Measurements from ENCODE around the gene SLC7A6OS.
A peak's percentile ranks its signal among the peaks of the same experiment; 100 is the strongest.

Gene SLC7A6OS

DNA sequence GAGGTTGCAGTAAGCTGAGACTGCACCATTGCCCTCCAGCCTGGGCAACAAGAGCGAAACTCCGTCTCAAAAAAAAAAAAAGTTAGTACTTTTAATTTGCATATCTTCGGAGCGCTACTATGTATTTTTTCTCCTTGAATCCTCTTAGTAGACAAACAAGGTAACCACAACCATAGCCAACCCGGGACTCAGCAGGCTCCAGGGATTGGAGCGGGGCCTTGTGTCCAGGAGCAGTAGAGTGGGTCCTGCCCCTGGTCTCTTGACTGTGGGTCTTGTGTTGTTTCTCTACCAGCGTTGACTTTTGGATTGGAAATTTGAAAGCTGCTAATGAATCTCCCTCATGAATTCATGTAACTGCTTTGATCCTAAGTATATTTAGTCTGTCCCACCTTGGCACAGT is 32.4 kb upstream of the SLC7A6OS start:
- DNase-seq: no peak

DNA sequence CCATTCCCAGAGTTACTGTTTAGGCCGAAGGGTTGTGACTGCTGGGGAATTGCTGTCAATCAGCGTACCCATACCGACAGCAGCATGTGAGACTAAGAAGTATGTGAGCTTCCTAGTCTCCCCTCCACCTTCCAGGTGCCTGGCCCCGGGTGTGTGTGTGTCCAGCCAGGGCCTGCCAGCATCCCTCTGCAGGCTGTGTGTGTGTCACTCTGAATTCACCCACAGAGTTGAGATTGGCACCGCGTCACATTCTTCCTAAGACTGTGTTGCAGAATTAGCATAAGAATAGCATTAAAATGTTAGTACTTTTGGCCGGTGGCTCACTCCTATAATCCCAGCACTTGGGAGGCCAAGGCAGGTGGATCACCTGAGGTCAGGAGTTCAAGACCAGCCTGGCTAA is 31.9 kb upstream of the SLC7A6OS start:
- no peak for DNase-seq

DNA sequence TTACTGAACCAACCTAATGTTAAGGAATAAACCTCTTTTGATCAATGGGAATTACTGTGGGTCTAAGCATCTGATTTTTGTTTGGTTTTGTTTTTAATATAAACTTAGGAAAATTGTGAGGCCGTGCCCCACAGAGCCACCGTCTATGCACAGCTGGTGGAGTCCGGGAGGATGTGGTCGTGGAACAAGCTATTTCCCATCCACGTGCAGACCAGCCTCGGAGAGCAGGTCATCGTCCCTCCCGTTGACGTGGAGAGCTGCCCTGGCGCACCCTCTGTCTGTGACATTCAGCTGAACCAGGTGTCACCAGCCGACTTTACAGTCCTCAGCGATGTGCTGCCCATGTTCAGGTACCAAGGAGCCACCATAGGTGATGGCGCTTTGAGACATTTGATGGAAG is 28.5 kb upstream of the SLC7A6OS start:
- no peak for DNase-seq

DNA sequence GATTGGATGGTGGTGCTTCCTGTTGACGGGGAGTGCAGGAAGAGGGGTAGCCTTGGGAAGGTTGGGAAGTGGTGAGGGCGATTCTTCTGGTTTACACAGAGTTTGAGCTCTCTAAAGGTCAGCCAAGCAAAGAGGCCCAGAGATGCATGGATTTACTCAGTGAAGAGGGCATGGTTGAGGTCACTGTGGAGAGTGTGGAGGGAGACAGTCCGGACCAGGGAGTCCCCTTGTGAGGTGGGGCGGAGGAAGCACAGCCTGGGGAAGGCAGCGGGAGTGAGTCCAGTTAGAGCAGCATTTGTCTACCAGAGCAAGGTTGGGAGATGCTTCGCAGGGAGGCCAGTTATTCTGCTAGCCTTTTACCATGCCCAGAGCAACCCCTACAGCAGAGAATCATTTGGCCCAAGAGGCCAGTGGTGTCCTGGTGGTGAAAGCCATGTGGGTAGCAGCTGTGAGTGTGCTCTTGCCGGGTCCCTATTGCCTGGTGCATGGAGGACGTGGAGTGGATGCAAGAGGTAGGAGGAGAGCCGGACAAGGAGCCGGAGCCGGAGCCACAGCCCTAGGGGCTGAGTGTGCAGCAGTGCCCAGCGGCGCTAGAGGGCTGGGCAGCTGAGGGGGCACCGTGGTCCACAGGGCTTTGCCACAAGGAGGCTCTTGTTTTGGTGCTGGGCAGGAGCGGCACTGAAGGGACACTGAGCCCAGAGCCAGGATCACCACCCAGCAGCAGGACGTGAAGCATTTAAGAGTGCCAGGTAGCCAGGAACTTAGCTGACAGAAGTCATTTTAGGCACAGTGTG is 27.8 kb upstream of the SLC7A6OS start:
- no peak for DNase-seq

DNA sequence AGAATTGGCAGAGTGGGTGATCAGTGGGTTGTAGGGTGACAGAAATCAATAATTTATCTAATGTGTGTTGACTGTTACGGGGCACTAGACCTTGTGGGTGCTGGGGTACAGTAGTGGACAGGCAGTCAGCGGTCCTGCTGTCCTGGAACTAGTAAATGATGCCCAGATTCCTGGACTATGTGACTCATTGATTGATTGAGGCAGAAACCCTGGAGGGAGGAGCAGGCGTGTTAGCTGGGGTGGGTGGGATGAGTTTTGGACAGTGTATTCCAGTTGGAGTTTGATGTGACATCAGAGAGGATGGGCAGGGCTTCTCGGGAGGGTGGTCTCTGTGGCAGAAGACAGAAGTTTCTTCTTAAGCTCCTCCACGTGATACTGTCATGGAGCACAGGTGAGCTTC is 24.4 kb upstream of the SLC7A6OS start:
- no peak for DNase-seq

DNA sequence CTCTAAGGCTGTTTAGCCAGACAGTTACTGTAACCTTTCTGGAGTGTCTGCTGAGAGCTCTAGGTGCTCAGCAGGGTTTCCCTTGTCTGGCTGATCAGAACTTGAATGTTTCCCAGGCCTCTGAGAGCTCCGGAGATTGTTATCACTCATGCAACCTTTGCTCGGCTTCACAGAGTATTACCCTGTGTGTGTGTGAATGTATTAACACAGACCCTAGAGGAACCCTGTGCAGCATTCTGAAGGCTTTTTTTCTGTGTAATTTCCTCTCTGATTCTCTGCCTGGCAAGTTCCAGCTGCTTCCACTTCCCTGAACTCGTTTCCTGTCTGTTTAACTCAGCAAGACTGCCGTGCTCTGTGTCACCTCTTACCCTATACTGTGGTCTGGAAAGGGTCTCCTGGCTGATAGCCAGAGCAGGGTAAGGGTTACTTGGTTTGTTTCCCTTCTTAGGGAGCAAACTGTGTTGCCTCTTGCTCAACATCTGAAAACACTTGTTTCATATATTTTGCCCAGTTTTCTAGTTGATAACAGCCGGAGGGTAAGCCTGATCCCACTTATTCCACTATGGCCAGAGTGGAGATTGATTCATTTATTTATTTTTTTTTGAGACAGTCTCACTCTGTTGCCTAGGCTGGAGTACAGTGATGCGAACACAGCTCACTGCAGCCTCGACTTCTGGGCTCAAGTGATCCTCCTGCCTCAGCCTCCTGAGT is 21.8 kb upstream of the SLC7A6OS start:
- DNase-seq: no peak

DNA sequence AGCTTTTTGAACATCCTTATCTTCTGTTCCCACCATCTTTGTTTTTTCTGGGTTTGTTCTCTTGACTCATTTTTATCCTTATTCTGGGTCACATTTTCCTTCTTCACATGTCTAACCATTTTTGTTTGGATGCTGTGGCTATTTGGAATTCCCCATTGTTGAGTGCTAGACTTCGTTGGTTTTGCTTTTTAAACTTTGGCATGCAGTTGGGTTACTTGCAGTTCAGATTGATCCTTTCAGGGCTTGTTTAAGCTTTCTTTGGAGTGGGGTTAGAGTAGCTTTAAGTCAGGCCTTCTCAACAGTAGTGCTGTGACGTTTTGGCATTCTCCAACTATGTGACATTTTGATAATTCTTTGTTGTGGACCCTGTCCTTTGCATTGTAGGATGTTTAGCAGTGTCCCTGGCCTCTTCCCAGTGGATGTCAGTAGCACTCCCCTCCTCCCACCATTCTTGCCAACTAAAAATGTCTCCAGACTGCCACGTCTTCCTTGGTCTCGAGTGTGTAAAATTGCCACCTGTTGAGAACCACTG is 21.2 kb upstream of the SLC7A6OS start:
- no peak for DNase-seq

DNA sequence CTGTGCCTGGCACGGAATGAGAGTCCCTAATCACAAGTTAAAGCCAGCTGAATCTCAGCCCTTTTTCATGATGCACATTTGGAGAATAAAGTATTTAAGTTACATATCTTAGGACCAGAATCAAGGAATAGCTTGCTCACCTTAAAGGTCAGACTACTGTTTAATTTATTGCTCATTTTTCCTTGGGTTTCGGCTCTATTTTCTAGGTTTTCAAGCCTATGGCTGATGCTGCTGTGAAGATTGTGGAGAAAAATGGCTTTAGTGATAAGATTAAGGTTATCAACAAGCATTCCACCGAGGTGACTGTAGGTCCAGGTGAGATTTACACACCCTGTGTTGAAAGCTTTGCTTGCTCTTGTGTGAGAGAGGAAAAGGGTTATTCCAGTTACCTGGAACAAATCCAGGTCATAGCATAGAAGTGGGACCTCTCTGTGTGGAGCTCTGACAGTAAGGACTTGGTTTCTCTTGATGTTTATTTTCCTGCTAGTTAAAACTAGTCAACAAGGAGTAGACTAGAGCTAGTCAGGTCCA is 18.2 kb upstream of the SLC7A6OS start:
- DNase-seq: no peak

DNA sequence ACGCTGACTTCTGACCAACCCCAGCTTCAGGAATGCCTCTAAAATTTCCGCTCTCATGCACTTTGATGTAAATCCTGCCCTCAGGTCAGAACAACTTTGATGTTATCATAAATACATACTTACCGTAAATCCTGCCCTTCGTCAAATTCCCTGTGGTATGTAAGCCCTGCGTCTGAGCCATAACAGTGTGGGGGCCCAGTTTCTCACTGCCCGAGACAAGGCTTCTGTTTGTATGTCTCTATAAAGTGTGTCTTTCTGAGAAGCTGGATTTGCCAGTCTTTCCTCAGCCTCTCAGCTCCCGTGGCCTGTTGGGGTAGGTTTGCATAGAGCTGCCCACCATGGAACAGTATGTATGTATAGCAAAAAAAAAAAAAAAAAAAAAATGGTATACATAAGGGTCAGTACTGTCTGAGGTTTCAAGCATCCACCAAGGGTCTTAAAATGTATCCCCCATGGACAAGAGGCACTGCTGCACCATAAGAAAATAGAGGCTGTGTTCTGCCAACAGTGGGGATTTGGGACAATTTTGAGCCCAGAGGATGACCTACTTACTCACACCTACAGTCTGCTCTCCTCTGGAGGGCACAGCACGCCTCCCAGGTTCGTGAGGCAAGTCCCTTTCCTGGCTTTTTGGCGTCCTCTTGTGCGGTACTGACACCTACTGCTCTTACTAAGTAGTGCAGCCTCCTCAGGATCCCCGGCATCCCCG is 17.6 kb upstream of the SLC7A6OS start:
- DNase-seq: peak; percentile 19

DNA sequence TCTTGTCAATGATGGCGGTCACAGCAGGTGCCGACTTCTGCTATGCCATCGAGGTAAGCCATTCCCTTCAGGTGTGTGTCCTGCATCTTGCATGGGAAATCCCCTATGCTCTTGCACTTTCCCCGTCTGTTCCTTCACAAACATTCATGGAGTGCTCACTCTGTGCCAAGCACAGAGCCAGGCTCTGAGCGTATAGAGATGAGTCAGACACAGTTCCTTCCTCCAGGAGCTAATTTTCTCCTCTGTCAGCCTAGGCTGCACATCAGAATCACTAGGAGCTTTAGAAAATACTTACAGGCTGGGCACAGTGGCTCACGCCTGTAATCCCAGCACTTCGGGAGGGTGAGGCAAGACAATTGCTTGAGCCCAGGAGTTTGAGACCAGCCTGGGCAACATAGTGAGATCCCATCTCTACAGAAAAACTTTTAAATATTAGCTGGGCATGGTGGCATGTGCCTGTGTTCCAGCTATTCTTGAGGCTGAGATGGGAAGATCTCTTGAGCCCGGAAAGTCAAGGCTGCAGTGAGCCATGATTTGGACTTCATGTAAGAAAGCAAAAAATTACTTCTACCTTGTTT is 14.1 kb upstream of the SLC7A6OS start:
- DNase-seq: no peak

DNA sequence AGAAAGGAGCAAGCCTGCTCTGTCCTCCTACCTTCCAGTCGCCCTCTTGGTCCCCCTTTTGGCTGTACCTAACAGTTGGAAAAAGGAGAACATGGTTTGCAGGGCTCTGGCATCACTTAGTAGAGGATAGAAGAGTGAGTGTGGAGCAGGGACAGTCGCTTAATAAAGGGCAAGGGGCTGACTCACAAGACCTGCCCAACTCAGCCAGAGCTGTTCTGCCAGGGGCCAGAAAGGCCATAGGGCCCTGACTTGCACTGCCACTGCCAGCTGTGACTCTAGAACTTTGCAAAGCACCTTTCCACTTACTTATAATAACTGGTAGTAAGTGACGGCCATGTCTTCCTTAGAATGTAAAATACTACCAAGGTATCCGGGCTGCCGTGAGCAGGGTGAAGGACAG is 13.6 kb upstream of the SLC7A6OS start:
- DNase-seq: no peak

DNA sequence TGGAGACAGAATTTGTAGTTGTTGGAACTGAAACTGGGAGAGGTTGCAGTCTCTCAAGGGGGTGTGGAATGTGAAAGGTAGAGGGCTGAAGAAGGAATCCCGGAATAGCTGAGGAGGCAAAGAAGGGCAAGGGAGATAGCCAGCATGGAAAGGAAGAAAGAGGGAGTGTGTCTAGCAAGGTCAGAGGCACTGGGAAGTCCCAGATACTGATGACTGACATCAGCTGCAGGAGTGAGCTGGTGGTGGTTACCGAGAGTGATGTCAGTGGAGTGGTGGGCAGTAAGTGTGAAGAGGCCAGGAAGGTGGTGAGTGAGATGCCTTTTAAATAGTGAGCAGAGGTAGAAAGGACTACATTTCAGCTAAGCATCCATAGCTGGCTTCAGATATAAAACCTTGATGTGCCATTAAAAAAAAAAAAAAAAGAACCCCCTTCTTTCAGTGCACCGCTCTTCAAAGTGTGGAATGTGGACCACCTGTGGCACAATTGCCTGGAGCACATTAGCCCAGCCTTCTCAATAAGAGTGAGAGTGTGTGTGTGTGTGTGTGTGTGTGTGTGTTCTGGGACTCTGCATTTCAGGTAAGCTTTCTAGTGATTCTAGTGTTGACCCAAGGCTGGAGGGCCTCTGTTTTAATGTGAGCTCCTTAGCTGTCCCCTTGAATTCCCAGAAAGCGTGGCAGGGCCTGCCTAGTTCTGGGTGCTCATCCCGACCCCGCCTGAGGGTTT is 8.6 kb upstream of the SLC7A6OS start:
- DNase-seq: no peak

DNA sequence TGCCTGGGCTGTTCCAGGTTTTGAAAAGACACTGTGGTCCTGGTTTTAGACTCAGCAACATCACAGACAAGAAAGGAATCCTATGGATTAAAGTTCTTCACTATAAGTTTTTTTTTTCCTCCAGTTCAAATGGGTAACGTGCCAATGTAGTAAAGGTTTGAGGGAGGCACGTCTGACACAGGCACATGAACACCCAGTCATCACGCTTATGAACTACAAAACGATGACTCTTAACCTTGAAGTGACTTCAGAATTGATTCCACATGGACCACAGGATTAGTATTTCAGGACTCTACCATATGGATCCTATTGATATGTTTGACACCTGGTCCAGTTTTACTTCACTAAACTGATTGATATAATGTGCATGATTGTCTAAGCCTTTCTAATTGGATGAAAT is 2.4 kb upstream of the SLC7A6OS start:
- DNase-seq: no peak

DNA sequence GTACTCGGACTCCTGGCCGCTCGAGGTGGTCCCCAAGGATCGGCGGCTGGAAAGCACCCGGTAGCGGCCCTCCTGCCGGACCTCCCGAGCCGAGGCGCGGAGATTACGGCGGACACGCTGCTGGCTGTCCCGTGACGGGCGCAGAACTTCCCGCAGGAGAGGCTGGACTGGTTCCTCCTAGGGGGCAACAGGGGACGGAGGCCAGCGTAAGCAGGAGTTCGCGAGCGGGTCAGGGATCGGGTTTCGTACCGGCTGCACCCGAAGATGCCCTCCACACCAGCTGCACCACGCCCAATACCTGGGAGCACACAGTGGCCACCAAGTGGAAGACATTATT is 341 bp downstream of the SLC7A6OS start:
- no peak for DNase-seq

DNA sequence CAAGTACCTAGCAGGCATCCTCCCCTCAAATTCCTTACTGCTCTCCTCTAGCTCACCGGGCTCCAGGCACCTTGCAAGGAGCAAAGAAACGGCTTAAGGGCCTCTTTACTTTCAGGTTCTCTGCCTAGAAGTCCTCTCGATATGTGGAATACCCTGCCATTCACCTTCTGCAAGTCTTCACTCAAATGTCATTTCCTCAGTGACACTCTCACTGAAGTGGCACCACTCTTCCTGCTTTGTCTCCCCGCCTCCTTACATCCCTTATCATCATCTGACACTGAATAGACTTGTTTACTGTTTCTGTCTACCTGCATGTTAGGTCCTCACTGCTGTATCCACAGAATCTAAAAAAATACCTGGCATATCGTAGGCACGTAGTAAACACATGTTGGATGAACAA is 947 bp downstream of the SLC7A6OS start:
- no peak for DNase-seq

DNA sequence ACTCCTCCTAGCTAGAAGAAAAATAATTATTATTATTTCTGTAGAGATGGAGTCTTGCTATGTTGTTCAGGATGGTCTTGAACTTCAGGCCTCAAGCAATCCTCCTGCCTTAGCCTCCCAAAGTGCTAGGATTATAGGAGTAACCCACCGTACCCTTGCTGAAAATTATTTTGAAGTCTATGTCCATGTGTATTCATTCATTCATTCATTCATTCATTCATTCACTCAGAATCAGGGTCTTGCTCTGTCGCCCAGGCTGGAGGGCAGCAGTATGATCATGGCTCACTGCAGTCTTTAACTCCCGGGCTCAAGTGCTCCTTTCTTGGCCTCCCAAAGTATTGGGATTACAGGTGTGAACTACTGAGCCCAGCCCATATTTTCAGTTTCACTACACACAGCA is 4.1 kb downstream of the SLC7A6OS start:
- no peak for DNase-seq

DNA sequence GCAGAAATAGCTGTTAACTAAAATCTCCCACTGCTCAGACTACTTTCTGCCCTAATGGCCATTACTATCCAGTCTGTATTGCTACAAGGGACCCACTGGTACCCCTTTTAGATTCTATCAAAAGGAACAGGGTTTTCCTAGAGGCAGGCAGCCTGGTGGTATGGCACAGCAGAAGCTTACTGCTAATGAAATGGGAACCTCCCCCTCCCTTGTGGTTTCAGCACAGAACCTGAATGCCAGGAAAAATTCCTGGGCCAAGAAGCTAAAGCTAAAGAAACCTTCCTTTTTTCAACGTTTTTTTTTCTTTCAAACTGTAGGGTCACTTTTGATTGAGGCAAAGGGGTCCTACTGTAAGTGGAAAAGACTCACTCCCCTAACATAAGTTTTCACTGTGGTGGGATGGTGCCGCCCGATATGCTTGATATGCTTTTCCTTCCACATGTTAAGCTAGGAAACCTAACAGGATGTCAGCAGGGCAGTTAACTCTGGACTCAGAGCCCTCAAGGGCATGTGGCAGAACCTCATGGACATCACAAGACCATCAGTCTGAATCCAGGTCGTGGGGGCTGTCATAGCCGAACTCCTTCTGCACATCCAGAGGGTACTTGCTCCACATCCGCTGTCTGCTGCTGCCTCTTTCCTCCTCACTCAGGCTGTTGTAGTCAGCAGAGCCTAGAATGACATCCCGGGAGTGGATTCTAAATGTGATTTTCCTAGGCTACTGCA is 9.8 kb downstream of the SLC7A6OS start:
- DNase-seq: no peak

DNA sequence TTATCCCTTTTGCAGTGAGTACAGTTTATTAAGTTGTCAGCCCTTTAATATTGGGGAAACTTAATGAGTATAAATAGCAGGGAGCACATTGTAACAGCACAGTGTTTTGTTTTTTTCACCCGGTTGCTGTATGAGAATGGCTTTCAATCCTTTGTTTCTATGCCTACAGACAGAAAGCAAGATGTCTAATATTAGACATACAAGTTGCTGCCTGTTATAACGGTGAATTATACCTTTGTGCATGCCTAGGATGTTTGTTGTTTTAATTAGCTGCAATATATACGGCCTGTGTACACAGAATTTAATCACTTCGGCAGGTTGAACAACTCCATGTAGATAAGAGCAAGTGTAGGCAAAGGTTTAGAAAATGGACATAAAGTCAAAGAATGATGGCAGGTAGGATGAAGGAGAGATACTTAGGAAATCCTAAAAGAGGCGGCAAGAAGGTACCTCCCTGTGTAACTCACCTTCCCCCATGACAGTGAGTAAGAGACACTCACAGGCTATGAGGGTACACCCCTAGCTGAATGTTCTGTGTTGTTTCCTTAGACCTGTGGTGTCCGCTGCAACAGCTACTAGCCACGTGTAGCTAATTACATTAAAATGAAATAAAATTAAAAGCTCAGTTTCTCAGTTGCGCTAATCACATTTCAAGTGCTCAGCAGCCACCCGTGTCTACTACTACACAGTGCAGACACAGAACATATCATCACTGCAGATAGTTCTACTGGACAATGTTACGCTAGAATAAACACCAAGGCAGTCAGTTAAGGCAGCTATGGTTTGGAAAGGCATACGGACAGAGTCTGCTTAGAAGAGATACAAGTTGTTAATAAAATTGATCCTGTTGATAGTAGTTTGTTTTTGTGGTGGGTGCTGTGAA is 10.9 kb downstream of the SLC7A6OS start:
- no peak for DNase-seq

DNA sequence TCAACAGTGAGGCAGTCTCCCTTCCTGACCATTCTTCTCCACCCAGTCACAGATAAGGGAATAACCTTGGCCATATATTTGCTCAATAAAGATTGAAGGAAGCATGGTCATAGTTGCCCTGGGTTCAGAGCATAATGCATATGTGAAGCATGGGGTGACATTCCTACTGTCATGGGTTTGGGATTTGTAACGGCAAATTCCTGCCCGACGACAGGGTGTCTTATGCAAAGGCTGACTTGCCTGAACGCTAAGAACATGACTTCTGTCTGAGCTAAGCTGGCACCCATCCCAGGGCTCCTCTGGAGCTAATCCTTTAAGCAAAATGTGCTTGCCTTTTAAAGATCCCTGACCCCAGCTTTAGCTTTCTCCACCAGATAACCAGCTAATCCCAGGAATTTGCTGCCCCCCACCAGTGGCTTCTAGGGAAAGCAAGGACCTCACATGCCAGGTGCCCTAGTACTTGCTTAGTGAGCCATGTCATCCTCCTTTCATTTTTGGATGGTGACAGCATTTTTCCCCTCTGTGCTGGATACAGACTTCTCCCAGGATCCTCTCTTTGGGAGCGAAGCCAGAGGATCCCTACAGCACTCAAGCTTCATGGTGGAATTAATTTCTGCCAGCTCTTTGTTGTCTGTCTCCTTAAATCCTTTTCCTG is 11.7 kb downstream of the SLC7A6OS start:
- DNase-seq: no peak

DNA sequence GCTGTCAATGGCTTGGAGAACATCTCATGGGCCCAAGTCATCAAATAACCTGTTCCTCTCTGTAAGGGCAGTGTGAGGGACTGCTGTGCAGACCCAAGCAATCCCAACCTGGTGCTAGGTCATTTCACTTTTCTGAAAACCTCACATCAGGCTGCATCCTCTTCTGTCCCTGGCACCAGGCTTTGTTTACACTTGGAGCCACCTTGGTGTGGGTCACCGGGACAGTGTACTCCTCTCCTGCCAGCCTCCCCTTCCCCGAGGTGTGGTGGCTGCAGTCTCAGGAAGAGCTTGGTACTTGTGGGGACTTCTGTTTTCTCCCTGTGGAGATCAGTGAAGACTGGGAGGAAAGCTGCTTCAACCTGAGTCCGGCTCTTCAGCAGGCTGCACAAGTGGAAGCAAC is 12.4 kb downstream of the SLC7A6OS start:
- no peak for DNase-seq

Data from NCI-H1436 treated with DMSO at 0.1 percent for 48 hours (cell line).